GM12891 (cell line): Measurements from ENCODE around the gene ATP2B2.
A peak's percentile ranks its signal among the peaks of the same experiment; 100 is the strongest.

ENCODE experiments used
- PAX5 ChIP-seq: IDR thresholded peaks from 2 replicates; pipeline ENCODE4 v1.6.1; 2011; ENCODE audit warnings: low read length, moderate library complexity, mild to moderate bottlenecking; ENCODE audit not compliant: insufficient read depth, severe bottlenecking
- POLR2A ChIP-seq: IDR thresholded peaks from 2 replicates; pipeline ENCODE4 v1.6.1; 2011; ENCODE audit warnings: low read depth, low read length, control low read depth
- POLR2AphosphoS5 ChIP-seq: IDR thresholded peaks from 2 replicates; pipeline ENCODE4 v1.6.1; 2011; ENCODE audit warnings: low read depth, low read length, control low read depth
- POU2F2 ChIP-seq: IDR thresholded peaks from 2 replicates; pipeline ENCODE4 v1.6.1; 2011; ENCODE audit warnings: low read depth, mild to moderate bottlenecking, control low read depth, low read length, moderate library complexity
- SPI1 ChIP-seq: IDR thresholded peaks from 2 replicates; pipeline ENCODE4 v1.6.1; 2011; ENCODE audit warnings: low read depth, low read length, control low read depth
- TAF1 ChIP-seq: IDR thresholded peaks from 2 replicates; pipeline ENCODE4 v1.6.1; 2011; ENCODE audit warnings: low read depth, low read length, control low read depth

DNA sequence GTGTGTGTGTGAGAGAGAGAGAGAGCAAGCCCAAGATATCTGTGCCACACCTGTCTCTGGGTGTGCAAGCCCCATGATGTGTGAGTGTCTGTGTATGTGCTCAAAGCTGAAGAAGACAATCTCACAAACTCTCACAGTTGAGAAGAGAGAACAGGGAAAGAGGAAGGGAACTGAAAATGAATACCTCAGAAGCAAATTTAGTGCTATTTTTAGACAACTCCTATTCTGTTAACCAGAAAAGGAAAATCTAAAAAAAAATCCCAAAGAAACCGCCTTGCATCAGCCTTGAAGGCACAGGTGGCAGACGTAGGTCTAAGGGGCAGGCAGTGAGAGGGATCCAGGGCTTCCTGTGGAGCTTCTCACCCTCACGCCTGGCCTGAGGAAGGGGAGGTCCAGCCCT is 47.8 kb downstream of the ATP2B2 start:
- TF ChIP-seq POLR2A (no peak), POU2F2 (no peak), POLR2AphosphoS5 (no peak), TAF1 (no peak), SPI1 (peak; percentile 57), PAX5 (no peak)
